Endometrium (tissue), 2 donors: ENCODE data around the gene CTSD.

ENCODE experiments used
- FAIRE-seq: peaks from 2 replicates; lab custom pipeline; 2012; peaks lifted over from hg19 to GRCh38; lab: Jason Lieb, UNC
- donor health status: control.
- donor health status: control.

The CTSD gene

DNA sequence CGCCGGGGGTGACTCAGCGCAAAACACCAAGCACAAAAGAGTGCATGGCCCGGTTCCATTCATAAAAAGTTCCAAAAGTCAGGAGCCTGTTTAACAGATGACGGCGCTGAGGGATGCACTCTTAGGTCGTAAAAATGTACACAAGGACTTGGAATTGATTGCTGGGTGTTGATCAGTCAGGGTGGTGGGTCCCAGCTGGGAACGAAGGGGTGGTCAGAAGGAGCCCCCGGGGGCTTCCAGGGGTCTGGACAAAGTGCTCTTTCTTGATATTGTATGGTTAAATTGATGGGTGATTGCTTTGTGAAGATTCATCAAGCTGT lies 34.1 kb downstream of the CTSD start:
- no peak for FAIRE-seq

DNA sequence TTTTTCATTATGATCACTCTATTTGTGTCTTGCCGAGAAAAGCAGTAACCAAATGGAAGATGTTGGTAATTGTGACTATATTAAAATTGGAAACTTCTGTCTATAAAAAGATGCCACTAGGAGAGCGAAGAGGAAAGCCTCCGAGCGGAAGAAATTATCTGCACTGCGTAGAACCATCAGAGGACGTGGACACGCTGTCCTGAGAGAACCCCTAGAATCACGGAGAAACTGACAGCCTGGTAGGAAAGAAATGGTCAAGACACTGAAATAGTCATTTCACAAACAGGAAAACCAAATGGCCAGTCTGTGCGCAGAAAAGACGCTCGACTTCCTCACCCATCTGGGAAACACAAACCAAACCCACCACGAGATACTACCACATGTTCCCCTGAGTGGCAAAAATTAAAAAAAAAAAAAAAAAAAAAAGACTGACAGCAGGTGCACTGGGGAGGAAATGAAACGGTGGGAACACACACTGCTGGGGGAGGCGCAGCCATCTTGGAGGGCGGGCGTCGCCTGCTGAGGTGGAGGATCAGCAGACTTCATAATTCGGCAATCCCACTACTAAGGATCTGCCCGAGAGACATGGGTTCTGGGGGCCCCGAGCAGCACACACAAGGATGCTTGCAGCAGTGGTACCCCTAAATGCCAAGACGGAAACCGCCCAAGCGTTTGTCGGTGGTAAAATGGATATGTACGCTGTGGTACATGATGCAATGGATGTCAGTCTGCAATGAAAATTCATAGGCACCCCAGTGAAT lies 34.6 kb downstream of the CTSD start:
- FAIRE-seq = no peak

DNA sequence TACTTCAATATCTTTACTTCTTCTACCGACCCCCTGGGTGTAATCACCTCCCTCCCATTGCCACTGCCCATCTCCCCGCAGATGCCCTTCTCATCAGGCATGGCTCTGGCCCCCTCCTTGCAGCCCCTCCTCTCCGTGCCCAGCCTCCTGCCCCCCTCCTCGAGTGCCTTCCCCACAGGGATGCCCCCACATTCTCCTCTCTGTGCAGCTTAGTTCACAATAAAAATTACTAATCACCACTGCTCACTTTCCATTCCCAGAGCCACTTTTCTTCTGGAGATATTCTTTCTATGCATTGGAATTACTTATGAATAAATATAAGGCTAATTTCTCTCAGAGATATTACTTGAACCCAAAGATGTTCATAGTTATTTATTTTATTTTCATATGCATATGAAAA lies 35.4 kb downstream of the CTSD start:
- no peak for FAIRE-seq

DNA sequence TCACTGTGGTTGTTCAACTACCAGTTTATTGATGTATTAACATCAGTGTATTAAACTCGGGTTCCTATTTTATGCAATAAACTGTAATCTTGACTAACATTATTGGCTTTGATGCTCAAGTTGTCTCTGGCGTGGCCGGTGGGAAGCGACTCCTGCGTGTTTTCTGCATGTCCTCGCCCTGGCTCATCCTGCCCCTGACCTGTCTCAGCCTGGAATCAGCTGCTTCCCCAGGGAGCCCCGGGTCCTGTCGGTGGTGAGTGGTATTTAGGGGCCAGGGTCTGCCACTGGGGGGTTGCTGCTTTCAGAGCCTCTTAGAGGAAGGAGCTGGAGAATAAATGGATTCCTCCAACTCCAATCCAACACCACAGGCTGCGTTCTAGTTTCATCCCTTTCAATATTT lies 35.9 kb downstream of the CTSD start:
- no peak for FAIRE-seq

DNA sequence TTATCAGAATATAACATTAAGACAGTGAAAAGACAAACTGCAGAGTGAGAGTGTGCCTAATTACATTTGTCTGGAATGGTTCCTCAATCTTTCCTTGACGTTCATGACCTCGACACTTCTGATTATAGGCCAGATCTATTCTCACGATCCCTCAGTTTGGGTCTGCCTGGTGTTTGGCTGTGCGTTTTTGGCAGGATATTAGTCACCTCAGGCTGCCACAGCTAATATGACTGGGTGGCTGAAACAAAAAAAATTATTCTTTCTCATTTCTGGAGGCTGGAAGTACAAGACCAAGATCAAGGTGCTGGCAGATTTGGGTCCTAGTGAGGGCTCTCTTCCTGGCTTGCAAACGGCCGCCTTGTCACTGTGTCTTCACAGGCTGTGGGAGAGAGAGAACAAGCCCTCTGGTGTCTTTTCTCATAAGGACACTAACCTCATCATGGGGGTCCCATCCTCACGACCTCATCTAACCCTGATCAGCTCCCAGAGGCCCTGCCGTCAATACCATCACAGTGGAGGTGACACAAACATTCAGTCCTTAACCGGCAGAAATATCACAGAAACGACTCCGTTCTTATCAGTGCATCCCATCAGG lies 36.5 kb downstream of the CTSD start:
- FAIRE-seq = no peak

DNA sequence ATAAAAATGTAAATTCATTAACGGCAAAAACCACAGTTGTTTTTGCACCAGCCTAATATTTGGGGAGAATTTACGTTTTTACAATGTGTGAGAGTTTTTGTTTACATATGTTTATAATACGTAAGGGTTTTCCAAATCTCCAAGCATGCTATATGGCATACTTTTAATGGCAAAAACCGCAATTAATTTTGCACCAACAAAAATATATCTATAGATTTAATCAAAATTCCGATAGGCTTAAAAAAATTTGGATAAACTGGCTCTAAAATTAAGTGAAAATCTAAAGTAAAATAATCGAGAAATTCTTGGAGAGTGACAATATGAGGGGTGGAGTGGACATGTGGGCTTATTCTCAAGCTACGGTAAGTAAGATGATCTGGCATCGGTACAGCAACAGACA lies 43.9 kb downstream of the CTSD start:
- no peak for FAIRE-seq

DNA sequence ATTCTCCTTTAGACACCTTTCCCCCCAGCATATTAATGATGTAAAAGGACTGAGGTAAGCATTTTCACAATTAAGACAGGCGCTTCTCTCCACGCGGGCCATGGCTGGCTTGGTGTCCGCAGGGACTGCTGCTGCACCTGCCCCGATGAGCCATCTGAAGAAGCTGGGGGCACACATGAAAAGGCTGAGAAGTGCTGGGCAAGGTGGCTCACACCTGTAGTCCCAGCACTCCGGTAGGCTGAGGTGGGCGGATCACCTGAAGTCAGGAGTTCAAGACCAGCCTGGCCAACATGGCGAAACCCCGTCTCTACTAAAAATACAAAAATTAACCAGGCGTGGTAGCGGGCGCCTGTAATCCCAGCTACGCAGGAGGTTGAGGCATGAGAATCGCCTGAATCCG lies 45.4 kb downstream of the CTSD start:
- FAIRE-seq = no peak

DNA sequence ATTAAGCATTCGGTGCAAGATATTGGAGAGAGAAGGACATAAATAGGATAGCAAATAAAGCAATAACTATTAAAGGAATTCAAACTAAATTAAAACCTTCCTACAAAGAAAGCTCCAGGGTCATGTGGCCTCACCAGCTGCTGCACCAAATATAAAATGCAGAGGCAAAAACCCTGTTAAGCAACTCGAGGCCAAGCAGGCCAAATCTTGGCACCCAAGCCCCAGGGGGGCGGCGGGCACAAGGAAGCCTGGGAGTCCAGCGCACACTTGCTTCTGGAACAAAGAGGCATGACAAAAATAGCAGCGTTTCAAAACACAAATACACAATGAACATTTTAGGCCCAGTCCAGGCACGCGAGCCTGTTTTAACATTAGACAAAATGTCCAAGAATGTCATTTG lies 46.0 kb downstream of the CTSD start:
- FAIRE-seq = no peak

DNA sequence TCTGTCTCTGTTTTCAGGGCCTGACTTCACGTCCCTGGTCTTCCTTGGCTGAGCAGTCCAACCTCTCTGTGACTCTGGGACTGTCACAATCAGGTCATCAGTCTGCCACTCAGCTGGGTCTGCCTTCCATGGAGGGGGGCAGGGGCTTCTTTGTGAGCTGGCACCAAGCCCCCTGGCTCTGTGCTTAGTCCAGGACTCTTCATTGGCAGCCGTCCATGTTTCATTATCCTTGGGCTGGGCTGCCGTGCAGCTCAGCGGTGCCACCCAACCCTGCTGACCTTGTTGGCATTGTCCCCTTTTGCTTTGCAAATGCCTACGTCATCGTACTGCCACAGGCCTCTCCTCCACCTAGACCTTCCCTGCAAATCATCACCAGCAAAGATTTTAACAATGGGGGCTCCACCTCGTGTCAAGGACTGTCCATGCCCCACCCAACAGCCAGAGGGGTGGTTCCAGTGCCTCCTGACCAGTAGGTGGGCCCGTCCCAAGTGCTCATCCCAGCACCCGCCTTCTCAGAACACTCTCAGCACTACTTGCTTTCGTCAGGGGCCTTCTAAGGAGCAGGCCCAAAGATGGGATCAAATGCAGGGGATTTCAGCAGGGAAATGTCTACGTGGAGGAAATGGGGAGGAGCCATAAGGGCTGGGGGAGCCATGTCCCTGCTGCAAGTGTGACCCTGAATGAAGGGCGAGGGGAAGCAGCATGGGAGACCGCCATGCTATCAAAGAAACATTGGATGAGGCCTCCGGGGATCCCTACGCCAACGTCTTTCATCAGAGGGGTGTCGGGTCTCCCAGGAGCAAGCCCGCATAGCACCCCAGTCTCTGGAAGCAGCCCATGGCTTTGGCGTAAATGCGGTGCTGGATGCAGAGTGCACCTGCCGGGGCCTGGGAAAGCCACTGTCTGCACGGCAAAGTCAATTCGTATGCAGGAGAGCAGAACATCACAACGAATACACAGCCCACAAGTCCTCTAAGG lies 48.5 kb downstream of the CTSD start:
- no peak for FAIRE-seq

DNA sequence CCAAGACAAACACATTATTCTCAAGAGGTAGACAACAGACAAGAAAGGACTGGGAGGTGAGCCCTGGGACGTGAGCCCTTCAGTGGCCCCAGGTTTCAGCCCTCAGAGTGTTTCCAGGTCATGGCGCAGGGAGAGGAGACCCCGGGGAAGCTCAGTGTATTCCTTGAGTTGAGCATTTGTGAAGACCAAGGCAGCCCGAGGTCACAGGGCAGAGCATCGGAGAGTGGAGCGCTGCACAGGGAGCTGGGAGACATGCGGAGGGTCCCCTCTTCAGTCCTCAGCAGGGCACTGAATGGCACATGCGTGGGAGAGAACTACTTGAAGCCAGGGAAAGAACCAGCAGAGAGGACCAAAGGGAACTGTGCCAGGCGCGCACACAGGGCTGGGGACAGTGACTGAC lies 55.0 kb downstream of the CTSD start:
- FAIRE-seq = no peak

DNA sequence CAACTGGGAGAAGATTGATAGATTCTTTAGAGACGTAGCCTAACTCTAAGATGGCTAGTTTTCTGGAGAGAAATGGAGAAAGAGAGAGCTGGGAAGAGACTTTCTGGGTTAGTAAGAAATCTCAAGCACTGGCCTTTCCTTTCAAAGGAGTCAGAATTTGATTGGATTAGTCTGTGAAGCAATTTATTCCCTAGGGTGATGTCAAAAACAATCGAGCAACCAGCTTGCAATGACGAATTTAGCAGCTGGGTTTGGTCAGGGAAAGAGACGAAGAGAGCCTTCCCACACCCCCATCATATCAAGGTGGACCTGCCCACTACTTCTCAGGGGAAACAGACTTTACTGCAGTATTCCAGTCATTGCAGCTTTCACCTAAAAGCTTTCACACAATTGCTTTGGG lies 56.0 kb downstream of the CTSD start:
- no peak for FAIRE-seq

DNA sequence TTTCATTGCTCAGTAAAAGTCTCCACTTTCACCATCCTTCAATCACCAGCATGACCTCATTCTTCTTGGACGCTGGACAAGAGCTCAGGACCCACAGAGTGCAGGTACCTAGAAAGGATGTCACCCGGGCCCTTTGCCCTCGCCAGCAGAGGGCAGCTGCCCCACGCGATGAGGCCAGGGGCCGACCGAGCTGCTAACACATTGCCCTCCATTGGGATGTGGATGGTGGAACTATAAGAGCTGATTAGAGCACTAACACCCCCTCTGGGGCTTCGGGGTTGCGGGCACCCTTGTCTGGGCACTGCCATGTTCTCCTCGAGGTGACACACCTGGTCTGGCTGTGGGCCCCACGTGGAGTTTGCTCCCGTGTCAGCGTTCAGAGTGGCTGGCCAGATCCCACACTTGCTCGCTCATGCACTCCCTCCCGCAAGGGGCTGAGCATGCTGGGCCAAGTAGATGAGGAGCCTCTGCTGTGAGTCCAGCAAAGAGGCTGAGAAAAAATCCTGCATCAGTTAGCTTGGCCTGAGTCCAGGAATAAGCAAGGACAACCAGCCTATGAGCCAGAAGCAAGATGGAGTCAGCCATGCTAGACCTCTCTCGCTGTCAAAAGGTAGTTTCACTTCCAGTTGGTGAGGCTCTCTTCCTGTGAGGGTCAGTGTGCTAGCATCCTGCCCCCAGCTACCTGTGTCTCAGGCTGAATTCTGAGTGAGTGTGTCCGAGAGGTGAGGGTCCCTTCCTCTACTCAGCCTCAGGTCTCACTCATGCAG lies 56.9 kb downstream of the CTSD start:
- no peak for FAIRE-seq

DNA sequence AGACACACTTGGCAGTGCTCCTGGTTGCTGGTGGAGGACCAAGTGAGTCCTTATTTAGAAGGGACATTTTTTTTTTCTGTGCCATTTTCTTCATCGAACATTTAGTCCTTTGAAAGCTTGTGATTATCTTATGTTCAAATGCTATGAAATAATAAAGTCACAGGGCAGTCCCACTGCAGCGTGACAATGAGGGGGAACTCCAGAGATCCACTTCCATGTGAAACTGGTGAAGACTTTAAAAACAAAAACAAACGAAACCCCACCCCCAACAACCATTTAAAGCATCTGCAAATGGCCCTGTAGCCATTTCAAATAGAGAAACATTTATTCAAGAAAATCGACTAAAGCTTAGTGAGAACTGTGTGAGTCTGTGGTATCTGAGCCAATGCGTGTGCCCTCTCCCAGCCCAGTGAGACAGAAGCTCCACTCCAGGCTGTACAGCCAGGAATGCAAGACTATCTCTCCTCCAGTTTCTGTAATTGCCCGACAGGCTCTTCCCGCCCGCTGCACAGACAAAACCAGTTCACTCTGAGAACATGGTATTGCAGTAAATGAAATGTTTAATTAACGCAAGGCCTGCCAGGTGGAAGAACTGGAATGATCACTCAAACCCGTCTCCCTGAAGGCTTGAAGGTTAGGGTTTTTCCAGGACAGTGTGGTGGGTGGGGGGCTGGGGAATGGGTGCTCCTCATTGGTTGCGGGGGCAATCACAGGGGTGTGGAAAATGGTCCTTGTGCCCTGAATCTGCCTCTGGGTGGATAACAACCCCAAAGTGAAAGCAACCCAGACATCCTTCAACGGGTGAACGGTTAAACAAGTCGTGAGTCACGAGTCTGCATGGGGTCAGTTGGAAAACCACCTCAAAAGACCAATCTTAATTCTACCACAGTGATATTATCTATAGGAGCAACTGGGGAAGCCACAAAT lies 58.3 kb downstream of the CTSD start:
- FAIRE-seq = no peak

DNA sequence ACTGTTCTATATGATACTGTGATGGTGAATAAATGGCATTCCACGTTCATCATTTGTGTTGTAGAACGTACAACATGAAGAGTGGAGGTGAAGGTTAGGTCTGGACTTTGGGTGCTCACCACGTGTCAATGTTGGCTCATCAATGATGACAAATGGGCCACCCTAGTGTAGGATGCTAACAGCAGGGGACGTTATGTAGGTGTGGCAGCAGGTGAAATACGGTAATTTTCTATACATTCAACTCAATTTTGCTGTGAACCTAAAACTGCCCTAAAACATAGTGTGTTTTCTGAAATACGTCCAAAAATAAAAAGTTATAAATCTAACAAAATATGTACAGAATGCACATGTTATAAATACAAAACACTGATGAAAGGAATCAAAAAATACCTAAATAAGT lies 60.6 kb downstream of the CTSD start:
- no peak for FAIRE-seq
